NAMALWA (cell line): Measurements from ENCODE around the gene SFXN1.

ENCODE experiments used
- DNase-seq: peaks from one replicate; pipeline ENCODE4 v3.0.0-alpha.2; 2015; ENCODE audit warnings: low spot score

SFXN1 gene

GRCh38 chr5:175465282-175465681, 13.1 kb upstream of the SFXN1 start:
- DNase-seq = no peak

DNA sequence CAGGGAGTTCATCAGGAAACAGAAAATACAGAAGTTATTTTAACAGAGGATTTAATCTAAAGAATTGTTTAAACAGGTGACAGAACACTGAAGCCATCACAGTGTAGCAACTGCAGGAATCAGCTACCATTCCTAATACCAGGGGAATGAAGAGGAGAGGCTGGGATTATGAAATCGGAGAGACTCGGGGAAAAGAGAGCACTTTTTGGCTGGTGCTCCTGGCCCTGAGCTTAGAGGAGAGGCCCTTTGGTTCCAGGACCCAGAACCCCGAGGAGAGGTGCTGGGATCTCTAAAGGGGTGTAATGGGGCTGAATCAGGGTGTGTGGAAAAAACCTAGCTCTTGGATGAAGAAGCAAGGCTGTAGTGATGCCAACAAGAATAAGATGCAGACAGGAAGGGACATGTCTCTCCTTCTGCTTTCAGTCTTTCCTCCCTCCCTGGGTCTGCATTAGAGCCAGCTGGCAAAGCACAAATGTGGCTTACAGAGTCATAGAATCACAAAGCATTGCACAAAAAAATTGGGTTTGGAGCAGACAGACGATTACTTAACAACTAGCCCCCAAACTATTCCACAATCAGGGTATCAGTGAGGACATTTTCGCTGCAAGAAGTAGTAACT, 11.6 kb upstream of the SFXN1 start:
- DNase-seq = no peak

- no peak for DNase-seq
These were observed 10.2 kb upstream of the SFXN1 start for GRCh38 chr5:175467983-175468690.

DNA sequence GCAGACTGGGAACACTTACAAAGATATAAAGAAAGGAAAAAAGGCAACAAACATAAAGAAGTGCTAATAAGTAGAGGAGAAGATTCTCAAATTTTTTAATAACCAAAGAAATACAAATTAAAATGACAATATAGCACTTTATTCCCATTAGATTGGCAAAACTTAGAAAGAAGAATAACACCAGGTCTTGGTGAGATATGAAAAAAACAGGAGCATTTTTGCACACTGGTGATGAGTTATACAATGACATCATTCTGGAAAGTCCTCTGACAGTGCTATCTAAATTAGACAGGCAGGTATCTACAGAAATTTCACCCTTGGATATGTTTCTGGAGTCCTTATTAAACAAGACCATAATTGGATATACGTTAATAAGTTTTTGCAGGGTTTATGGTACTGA, 9.5 kb upstream of the SFXN1 start:
- DNase-seq = no peak

GRCh38 chr5:175469916-175470315, 8.4 kb upstream of the SFXN1 start:
- no peak for DNase-seq

GRCh38 chr5:175470781-175471180, 7.6 kb upstream of the SFXN1 start:
- no peak for DNase-seq

DNA sequence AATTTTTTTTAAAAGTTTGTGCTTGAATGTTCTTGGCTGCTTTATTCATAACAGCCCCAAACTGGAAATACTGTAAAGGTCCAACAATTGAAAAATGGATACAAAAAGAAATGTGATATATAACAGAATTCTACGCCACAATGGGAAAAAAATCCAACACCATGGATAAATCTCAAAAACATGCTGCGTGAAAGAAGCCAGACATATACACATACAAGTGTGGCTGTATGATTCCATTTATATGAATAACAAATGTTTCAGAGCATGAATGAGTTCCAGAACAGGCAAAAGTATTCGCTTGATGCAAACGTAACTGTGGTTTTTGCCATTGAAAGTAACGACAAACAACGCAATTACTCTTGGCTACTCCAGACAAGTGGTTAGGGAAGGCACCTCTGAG, 7.2 kb upstream of the SFXN1 start:
- no peak for DNase-seq

- DNase-seq = no peak
These were observed 6.7 kb upstream of the SFXN1 start for GRCh38 chr5:175471628-175472027.

DNA sequence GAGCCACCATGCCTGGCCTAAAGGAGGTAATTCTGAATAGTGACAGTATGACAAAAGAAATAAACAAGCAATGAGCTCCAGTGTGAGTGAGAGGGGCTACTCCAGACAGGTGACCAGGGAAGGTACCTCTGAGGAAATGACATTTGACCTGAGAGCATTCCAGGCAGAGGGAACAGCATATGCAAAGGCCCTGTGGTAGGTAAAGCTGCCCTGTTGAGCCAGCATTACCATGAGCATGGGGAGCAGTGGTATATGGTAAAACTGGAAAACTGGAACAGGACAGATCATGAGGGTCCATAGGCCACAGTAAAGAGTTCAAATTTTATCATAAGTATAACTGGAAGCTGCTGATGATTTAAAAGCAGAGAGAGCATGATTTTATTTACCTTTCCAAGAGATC, 6.0 kb upstream of the SFXN1 start:
- no peak for DNase-seq

GRCh38 chr5:175475248-175475647, 3.1 kb upstream of the SFXN1 start:
- no peak for DNase-seq

- no peak for DNase-seq
These were observed 920 bp upstream of the SFXN1 start for GRCh38 chr5:175477440-175477839.

- DNase-seq = no peak
These were observed 364 bp upstream of the SFXN1 start for GRCh38 chr5:175478008-175478383.

GRCh38 chr5:175479125-175479881, 943 bp downstream of the SFXN1 start:
- no peak for DNase-seq

DNA sequence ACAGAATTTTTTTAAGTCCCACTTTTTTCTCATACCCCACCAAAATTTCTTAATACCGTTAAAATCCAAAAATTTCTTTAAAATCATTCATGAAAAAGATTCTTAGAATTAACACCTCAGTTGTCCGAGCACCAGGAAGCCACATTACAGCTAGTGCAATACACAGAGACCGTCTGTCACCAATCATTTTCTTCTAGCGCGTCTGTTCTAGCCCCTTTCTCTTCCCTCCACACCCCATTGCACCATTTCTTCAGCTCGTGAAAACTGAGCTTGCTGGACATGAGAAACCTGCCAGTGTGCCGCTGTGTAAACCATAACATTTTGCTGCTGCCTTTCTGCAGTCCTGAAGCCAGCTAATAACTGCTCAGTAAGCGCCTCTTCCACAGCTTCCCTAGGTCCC, 5.0 kb downstream of the SFXN1 start:
- no peak for DNase-seq

DNA sequence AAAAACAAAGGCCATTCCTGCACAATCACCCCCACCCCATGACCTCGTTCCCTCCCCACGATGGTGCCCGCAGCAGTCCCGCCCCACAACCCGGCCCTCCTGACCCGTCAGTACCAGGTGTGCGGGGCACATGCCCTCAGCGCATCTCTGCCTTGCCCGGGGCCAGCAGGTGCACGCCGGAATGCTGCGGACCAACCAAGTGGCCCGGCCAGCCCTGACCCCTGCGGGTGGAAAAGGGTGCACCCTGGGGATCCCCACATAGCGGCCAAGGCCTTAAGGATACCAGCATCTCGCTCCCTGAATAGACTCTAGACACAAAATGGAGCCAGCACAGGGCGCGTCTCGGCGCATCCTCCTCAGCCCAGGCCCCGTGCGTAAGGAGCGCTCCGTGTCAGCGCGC, 6.0 kb downstream of the SFXN1 start:
- DNase-seq = no peak

DNA sequence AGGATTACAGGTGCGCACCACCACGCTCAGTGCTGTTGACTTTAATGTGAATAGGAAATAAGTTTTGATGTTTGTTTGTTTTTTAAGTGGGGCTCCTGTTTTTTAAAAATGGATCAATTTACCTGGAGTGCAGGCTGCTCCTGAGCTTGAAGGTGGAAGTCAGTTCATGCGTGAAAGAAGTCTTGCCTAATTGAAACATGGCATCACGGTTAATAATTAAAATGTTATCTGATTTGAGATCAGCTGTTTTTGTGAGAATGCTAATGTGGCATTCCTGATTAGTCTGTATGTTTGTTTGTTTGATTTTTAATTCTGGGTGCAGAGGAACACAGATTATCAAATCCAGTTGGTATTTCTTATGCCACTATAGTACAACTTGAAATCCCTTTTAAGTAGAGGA, 6.5 kb downstream of the SFXN1 start:
- DNase-seq = no peak

GRCh38 chr5:175485631-175486030, 7.3 kb downstream of the SFXN1 start:
- no peak for DNase-seq

DNA sequence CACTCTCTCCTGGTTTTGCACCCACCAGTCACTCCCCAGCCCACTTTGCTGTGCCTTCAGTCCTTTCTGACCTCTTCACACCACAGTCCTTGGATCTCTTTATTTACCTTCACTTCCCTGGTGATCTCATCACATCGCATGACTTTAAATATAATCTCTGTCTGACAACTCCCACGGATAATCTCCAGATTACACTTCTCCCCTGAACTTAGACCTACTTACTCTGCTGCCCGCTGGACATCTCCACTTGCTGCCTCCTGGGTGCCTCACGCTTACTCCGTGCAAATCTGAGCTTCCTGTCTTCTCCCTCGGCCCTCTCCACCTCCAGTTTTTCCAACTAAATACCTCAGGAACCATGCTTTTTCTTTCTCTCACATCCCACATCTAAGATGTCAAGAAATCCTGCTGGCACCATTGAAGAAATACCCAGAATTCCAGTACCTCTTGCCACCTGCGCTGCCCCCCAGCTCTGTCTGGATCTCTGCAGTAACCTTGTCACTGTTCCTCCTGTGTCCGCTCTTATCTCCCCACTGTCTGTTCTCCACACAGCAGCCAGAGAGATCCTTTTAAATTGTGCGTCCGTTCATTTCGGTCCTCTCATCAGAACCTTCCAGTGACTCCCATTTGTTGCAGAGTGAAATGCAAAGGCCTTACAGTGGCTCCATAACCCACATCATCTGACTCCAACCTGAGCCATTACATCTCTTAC, 9.3 kb downstream of the SFXN1 start:
- DNase-seq = no peak

DNA sequence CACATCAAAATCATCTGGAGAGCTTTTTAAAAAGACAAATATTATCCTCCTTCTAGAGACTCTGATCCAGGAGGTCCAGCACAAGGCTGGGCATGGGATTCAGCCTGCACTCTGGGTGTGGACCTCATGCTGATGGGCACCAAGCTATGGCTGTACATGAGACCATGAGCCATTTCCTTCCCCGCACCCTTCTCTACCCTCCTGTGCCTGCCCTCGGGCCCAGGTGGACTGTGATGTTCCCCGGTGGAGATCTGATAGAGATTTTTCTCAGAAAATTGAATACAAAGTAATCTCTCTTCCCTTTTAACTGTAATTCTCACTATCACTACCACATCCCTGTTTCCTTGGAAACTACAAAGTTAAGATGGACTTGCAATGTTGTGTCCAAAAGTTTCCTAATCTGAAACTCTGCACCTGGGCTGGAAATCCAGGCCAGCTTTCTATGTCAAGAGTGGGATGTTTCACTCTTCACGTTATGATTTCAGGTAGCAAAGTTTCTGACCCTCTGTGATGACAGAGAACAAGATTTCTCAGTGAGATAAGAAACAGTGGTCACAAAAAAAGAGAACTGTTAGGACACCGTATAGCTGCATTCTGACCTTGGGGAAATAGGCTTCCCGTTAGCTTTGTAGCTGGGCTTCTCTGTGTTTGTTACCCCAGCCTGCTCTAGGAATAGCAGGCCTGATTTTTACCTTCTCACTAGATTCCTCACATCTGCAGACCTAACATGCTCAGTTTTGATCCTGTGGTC, 11.5 kb downstream of the SFXN1 start:
- DNase-seq = no peak

GRCh38 chr5:175491223-175491622, 12.9 kb downstream of the SFXN1 start:
- no peak for DNase-seq

- no peak for DNase-seq
These were observed 14.9 kb downstream of the SFXN1 start for GRCh38 chr5:175493260-175493659.

DNA sequence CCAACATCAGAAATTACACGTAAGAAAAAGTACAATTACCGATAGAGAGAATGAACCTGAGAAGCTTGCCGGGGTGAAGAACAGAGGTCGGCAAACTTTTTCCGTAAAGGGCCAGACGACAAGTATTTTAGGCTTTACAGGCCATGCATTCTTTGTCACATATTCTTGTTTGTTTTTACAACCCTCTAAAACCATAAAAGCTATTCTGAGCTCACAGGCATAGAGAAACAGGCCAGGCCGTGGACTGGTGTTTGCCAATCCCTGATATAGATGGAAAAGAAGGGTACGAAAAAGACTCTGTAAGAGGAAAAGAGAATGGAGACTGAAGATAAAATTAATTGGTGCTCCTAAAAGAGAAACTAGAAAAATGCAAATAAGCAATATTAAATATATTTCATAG, 15.4 kb downstream of the SFXN1 start:
- no peak for DNase-seq
